ENCODE results near the gene HOPX.

- TF ChIP-seq POLR2A (IDR thresholded peaks at IDR 0.05) (no peak), CTCF (IDR thresholded peaks at IDR 0.05) (no peak)
Measured at GRCh38 chr4:56727150-56727549, 46.1 kb upstream of the HOPX start.

All from uterus (tissue), 2 donors.